Astrocyte of the hippocampus (primary cell): Measurements from ENCODE around the gene NUDT6.
"Not testable (repeated sequence)": the region's sequence is repeated elsewhere in the genome, so short reads cannot be mapped to it uniquely, and the experiment has no call there.

Source experiments
- DNase-seq: peaks from one replicate; pipeline ENCODE4 v3.0.0; 2011; ENCODE audit warnings: low read depth, low spot score

NUDT6 gene, protein sequence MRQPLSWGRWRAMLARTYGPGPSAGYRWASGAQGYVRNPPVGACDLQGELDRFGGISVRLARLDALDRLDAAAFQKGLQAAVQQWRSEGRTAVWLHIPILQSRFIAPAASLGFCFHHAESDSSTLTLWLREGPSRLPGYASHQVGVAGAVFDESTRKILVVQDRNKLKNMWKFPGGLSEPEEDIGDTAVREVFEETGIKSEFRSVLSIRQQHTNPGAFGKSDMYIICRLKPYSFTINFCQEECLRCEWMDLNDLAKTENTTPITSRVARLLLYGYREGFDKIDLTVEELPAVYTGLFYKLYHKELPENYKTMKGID

DNA sequence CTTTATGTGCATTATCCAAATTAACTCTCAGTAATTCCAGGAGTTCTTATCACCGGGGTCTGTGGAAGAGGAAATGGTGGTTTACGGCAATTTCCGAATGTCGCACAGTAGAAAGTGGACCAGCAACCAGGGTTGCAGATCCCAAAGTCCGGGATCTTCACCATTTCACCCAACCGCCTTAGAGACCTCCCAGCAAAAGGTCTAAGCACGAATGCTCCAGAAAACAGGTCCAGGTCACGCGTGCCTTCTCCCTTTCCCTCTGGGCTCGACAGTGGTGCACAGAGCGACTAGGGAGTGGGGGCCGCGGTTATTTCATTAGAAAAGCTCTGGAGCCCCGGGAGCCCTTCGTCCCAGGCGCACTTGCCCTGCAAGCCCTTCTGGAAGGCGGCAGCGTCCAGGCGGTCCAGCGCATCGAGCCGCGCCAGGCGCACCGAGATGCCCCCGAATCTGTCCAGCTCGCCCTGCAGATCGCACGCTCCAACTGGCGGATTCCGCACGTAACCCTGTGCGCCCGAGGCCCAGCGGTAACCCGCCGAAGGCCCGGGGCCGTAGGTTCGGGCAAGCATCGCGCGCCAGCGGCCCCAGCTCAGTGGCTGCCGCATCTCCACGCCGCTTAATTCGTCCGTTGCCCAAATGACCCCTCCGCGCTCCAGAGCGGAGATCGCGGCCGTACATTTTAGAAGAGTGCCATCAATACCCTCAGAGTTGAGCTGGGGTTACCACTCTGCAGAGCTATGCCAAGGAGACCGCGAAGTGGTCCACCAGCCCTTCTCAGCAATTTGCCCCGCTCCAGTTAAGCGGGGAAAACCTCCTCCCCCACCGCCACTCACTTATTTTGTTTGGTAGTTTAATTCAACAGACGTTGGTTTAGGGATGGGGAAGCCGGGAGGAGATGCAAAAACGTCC, at the start of gene NUDT6:
Gene NUDT6, minus strand, starts transcription at position 627 of the 906 bp plus-strand sequence. Its CDS starts 25 bp downstream, at position 602.
- peak; percentile 81 for DNase-seq

DNA sequence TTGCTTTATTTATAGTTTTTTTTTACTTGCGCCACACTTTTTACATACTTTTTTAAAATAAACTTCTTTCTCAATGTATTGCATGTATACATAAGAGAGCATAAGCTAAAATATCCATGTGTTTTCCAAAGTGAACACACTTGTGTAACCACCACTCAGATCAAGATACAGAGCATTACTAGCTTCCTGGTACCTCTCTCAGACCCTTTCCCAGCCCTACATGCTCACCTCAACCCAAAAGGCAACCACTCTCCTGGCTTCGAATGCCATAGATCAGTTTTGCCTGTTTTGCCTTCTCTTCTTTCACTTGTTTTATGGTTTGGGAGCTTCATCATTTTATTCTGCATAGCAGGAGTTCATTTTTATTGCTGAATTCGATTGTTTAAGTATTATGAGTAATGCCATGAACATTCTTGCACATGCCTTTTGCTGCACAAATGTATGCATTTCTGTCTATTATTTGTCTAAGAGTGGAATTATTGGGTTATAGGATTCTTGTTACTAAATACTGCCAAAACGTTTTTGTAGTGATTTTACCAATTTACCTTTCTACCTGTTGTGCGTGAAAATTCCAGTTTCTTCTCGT, 45.9 kb upstream of the NUDT6 start:
- no peak for DNase-seq

DNA sequence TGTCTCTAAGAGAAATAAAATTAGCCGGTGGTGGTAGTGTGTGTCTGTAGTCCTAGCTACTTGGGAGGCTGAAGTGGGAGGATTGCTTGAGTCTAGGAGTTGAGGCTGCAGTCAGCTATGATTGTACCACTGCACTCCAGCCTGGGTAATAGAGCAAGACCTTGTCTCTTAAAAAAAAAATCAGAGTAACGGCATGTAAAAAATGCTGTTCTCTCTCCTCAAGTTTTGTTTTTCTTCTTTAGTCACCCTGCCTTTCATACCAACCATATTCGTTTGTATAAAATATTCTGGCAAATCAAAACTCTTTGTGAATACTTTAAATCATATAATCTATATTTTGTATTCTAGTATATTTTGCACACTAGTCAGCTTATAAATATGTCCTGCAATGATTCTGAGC, 44.8 kb upstream of the NUDT6 start:
- no peak for DNase-seq

DNA sequence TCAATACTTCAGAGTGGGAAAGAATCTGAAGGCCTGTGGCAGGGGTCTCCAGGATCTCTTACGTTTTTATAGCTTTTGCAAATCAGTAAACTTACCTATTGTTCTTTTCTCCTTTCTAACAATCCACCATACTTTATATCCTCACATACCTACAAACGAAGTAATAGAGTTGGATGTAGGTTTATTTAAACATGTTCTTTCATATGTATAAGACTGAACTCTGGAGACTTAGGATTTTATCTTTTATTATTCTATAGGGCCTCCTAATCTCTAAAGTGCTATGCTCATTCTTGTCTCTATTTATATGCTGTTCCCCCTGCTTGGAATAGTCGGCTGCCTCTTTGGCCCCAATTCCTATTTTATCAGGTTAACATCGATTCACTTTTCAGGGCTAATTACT, 43.8 kb upstream of the NUDT6 start:
- DNase-seq: no peak

DNA sequence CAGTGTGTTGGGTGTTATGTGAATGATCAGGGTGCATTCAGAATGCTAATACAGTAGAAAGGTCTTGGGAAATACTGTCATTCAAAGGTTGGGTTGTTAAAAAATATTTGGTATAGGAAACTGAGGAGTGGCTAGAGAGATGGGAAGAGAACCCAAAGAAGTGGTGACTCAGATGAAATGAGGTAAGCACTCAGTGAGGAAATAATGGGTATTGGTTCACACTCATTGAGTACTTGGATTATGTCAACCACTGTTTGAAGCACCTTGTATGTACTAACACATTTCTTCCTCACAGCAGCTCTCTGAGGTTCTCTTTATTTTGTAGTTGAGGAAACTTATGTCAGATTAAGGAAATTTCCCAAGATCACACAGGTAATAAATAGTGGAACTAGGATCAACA, 40.8 kb upstream of the NUDT6 start:
- no peak for DNase-seq

DNA sequence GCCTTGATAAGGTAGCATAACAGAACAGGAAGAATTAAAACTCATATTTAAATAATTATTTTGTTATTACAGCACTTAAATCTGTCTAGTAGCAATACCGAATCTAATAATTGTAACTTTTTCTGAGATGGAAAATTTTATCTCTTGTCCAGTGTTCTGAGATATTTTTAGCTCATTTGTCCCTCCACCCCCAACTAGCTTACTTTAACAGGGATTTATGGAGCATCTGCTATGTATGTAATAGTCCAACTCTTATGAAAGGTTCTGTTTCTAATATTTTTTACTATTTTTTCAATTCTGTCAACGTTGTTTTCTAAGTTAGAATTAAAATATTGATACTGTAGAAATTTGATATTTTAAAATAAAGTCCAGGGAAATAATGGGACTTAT, 38.2 kb upstream of the NUDT6 start:
- no peak for DNase-seq

DNA sequence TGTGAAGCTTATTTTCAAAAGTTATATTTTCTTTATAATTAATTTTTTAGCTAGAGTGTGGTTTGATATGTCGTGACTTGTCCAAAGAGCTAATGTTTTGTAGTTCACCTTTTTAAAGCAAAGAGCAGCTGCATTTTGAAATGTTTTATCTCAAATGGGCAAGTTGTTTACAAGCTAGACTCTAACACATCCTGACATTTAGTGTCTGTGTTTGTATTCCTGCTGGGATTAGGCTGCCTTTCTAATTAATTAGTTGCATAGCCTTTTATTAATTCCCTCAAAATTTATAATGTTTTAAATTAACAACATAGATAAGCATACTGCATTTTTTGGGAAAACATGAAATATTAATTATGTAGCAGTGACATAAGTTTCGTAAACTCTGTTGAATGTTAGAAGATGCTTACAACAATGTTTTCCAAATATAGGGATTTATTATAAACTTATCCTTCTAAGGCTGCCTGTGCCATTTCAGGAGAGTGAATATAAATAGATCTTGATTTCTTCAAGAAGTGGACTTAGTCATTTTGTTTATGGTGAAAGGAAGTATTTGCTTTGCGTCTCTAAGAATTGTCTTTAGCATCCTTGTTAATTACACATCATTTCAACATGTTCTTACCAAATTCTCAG, 37.7 kb upstream of the NUDT6 start:
- DNase-seq: no peak

DNA sequence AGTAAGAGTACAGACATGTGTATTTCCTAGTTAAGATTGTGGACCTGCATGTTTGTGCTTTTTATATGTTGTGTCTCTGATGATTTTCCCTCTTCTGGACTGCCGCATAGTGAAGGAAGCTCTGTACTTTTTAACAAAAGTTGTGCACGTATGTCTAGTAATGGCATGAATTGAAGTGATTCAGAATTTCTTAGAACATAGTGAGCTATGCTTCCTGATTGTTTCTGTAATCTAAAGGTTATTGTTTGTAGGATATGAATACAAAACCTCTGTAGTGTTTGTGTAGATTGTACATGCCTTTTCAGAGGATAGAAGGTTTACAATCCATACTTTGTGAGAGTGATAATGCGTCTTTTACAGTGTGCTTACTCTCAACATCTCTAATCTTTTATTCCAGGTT, 37.0 kb upstream of the NUDT6 start:
- no peak for DNase-seq

DNA sequence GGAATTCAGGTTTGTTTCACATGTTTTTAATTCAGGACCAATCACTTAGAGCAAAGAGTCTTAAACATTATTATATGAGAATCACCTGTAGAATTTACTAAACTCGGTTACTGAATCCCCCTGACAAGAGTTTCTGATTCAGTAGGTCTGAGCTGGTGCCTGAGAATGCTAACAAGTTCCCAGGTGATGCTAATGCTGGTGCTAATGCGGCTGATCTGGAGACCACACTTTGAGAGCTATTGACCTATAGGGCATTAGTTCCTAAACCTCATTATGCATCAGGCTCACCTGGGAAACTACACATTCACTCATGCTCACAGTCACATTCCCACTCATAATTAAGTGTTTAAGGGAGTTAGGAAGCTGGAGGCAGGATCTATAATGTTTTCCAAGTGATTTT, 36.1 kb upstream of the NUDT6 start:
- DNase-seq: no peak

DNA sequence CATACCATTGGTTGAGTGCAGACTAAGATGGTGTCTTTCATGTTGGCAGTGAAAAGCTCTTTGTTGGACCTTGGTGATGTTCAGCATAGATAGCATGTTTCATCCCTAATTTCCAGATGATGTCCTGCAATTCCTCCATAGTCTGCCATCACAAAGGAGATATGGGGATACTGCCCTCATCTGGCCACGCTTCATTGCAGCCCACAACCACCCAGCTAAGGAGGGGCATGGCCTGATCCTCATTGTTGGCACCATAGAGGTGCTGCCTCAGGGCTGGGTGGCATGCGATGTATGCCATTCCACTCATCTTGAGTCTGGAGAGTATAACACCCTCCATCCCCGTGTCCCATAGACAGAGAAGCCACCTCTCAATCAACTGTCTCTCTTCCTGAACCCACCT, 31.5 kb upstream of the NUDT6 start:
- no peak for DNase-seq

DNA sequence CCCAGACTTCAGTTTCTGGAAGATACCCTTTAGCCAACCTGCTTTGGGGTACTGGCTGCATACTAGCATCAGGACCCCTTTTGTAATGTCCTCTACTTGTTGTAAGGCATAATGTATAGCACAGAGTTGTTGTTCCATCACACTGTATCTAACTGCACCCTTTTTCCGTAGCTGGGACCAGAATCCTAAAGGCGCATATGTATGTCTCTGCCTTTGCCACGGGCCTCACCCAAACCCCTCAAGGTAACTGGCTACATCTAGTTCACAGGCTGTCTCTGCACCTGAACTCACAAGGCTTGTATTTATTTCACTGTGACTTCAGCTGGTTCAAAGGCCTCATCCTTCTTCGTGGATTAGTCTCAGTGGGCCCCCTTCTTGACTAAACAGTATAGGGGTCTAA, 29.6 kb upstream of the NUDT6 start:
- DNase-seq: no peak

DNA sequence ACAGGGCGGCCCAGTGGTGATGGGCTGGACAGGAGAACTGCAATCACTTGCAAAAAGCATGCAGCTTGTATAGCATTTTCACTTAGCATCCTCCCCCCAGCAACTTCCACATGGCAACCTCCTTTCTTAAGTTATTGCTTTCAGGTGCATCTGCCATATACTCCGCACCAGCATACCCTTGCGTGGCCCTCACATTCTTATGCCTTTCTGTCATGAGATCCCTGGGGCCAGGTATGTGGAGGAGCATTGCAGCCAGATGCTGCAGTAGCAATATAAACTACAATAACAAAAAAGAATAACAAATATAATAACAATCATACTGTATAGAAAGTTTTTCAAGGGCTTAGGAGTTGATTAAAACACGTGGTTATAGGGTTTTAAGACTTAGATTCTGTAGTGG, 26.3 kb upstream of the NUDT6 start:
- no peak for DNase-seq

DNA sequence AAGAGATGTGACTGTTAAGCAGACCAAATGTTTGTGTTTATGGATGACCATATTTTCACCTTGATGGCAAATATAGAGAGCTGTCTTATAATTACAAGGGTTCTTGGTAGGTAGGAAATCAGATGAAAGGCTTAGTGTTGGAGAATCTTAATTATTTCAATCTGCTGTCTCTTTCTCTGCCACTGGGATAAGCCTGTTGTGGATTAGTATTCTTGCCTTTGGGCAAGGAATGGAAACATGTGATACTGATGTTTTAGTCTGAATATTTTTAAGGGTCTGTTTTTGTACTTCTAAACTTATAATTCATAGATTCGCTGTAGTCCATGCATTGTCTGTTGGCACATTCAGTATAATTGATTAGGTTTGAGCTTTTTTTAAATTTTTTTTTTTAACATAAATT, 23.7 kb upstream of the NUDT6 start:
- DNase-seq: no peak

DNA sequence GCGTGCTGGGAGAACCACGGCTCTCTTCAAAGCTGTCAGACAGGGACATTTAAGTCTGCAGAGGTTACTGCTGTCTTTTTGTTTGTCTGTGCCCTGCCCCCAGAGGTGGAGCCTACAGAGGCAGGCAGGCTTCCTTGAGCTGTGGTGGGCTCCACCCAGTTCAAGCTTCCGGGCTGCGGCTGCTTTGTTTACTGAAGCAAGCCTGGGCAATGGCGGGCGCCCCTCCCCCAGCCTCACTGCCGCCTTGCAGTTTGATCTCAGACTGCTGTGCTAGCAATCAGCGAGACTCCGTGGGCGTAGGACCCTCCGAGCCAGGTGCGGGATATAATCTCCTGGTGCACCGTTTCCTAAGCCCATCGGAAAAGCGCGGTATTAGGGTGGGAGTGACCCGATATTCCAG, 22.7 kb upstream of the NUDT6 start:
- DNase-seq: not testable (repeated sequence)

DNA sequence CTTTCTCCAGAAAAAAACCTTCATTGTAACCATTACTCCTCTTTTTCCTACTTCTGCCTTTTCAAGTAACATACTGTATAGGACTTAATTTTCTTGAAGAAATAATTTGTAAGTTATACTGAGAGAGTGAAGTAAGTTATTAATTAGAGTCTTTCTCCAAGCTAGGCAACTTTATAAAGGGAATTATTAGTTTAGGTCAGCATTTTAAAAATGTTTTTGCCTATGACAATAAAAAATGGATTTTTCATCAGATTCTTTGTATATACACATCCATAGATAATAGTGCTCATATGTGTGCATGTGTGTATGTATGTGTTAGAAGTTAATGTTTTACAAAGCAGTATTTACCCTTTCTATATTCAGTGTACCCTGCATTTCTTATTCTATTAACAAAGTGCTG, 10.4 kb upstream of the NUDT6 start:
- DNase-seq: no peak

DNA sequence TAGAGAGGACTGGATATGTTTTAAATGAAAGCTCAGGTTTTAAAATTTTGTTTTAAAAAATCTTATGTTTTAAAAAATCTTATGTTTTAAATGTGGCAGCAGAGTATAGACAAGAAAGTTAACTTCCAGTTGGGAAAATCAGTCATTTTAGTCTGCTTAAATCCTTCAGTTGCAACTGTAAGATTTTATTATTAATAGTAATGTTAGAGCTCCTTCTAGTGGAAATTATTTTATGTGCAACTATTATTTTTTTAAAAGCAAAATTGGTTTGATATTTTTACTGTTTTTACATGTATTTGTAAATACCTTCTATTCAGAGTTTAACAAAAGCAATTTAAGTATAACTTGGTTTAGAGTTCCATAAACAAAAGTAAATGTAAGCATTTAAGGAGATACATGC, 8.5 kb upstream of the NUDT6 start:
- peak; percentile 16 for DNase-seq

DNA sequence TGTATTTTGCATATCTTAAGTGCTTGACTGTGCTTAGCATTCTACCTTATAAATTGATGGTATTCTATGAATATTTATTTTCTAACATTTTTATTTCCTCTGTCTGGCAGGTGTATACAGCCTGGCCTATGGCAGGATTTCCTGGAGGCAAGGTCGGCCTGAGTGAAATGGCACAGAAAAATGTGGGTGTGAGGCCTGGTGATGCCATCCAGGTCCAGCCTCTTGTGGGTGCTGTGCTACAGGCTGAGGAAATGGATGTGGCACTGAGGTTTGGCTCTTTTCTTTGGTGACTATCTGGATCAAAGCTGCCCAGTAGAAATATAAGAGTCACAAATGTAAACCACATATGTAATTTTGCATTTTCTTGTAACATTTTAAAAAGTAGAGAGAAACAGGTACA, 6.5 kb upstream of the NUDT6 start:
- no peak for DNase-seq

DNA sequence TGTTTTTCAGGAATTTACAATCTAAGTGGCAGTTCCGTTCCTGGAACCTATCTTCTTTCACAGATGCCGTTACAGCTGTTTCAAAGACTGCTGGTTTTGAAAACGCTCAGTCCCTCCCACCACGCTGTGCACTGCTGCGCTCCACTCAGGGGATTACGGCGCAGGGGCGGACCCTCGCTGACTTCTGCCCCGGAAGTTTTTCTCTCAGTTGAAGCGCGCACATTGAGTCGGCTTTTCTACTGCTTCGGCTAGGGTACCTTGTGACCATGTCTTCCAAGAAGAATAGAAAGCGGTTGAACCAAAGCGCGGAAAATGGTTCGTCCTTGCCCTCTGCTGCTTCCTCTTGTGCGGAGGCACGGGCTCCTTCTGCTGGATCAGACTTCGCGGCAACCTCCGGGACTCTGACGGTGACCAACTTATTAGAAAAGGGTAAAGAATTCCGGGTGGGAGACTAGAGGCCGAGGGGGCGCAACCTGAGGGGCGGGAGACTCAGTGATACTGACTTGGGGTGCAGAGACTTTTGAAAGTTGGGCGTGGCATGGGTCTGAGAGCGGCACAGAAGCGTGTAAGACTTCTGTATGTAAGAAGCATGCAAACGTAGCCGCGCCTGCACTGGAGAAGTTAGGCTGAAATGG, 597 bp upstream of the NUDT6 start:
- DNase-seq: peak; percentile 93

DNA sequence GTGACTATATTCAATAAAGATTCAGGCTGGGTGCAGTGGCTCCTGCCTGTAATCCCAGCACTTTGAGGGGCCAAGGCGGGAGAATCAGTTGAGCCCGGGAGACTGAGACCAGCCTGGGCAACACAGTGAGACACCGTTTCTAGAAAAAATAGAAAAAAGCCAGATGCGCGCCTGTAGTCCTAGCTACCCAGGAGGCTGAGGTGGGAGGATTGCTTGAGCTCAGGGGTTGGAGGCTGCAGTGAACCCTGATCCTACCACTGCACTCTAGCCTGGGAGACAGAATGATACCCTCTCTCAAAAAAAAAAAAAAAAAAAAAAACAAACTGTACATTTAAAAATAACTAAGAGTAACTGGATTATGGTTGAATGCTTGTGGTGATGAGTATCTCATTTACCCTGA, 1.1 kb downstream of the NUDT6 start:
- no peak for DNase-seq

DNA sequence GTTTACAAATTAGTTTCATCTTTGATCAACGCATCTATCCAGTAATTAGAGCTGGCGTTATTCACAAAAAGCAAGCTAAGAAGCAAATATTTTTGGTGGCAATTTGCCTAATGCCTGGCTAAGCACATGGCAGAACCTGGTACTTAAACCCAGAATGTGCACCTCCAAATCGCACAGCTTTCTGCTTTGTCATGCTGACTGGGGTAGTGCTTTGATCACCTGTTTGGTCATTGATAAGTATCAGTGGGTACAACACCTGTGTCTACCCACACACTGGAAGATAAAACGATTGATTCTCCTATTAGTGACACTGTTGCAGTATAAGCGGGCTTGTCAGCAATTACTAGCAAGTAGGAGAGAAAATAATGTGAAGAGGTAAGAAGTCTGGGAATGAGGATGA, 1.9 kb downstream of the NUDT6 start:
- DNase-seq: no peak

DNA sequence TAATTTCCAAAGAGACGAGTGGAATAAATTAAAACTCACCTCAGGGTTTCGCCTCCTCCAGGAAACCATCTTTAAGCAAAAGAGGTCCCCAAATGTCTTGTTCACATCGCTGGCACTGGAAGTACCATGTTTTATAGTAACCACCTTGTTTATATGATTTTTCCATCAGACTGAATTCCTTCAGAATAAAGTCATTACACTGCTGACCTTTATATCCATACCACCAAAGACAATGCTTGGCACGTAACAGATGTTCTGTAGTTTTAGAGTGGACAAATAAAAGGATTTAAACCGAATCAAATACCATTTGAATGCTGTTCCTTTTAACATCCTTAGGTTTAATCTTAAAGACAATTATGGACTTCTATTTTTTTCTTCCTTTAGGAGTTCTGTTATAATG, 4.7 kb downstream of the NUDT6 start:
- DNase-seq: no peak

DNA sequence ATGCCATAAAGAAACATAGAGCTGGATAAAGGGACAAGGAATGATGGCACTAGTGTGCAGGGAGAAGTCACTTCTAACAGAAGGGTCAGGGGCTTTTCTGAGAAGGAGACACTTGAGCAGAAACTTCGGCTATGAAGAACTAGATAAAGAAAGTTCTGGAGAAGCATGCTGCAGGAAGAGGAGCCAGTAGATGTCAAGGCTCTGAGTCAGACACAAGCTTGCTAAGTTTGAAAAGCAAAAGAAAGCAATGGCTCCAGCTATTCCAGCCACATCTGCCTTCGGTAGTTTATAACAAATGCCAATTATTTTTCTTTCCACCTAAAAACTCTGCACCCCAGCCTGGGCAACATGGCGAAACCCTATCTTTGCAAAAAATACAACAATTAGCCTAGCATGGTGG, 7.5 kb downstream of the NUDT6 start:
- peak; percentile 53 for DNase-seq
